ENCODE measurements around the gene MCEMP1.

Gene MCEMP1

GRCh38 chr19:7694499-7694898 is 17.6 kb downstream of the MCEMP1 start:
- no peak for TF ChIP-seq CTCF (IDR thresholded peaks at IDR 0.05; ENCODE audit: extremely low read depth, insufficient read depth, missing control alignments)
- in situ Hi-C loops (cut with MboI; ENCODE audit: low pct_unique_long_range_greater_than_20kb, low sequenced_read_pairs, unreplicated experiment): no loop called here
- no peak for DNase-seq (ENCODE audit: low spot score)

DNA sequence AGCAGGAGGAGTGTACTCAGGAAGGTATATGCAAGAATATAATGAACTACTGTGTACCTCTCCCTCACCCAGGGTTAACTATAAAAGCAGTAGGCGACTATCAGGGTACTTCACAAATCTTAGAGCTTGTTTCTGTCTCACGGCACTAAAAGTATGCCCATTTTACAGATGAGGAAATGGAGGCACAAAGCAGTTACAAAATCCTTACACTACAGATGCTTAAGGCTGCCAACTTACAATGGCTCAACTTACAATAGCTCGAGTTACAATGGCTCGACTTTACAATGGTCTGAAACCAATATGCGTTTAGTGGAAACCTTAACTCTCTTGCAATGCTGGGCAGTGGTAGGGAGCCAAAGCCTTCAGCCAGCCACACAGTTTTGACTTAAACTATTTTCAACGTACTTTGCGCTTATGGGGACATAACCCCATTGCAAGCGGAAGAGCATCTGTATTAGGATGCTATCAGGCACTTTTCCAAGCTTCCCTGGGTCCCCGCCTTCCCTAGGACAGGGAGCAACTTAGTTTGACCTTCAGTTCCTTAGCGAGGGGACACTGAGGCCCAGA is 20.9 kb downstream of the MCEMP1 start:
- DNase-seq (ENCODE audit: low spot score): no peak
- in situ Hi-C loops (cut with MboI; ENCODE audit: low pct_unique_long_range_greater_than_20kb, low sequenced_read_pairs, unreplicated experiment): no loop called here
- TF ChIP-seq CTCF (IDR thresholded peaks at IDR 0.05; ENCODE audit: extremely low read depth, insufficient read depth, missing control alignments): no peak

DNA sequence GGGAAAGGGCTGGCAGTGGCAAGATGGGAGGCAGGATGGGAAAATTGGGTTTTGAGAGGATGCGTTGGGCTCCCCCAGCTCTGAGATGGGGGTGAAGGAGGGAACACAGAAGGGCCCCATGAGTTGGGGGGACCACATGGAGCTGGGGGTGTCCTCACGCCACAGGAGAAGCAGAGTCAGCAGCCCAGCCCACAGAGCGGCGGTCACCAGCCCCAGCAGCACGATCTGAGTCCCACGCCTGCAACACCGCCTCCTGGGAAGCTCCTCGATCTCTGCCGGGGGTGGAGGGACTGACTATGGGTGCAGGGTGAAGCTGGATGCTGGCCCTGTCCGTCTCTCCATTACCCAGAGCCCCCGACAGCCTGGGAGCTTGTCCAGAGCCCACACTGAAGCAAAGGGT is 21.7 kb downstream of the MCEMP1 start:
- no peak for TF ChIP-seq CTCF (IDR thresholded peaks at IDR 0.05; ENCODE audit: extremely low read depth, insufficient read depth, missing control alignments)
- in situ Hi-C loops (cut with MboI; ENCODE audit: low pct_unique_long_range_greater_than_20kb, low sequenced_read_pairs, unreplicated experiment): no loop called here
- DNase-seq (ENCODE audit: low spot score): no peak

DNA sequence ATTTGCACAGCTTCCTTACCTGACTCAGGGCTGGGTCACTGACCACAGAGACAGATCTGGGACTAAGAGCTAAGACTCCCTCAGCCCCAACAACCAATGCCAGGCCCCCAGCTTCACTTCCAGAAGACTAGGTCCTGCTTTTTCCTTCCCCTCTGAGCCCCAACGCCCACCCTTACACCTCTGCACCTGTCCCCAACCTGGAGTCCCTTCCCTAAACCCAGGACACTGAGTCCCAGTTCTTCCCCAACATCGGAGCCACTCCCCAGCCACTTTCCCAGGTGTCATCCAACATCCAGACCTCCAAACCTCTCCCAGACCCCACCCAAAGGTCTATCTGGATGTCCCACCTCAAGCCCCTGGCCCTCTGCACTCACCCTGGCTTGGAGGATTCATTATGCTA is 22.1 kb downstream of the MCEMP1 start:
- in situ Hi-C loops (cut with MboI; ENCODE audit: low pct_unique_long_range_greater_than_20kb, low sequenced_read_pairs, unreplicated experiment): no loop called here
- TF ChIP-seq CTCF (IDR thresholded peaks at IDR 0.05; ENCODE audit: extremely low read depth, insufficient read depth, missing control alignments): no peak
- DNase-seq (ENCODE audit: low spot score): no peak

GRCh38 chr19:7699417-7700401 is 22.8 kb downstream of the MCEMP1 start:
- in situ Hi-C loops (cut with MboI; ENCODE audit: low pct_unique_long_range_greater_than_20kb, low sequenced_read_pairs, unreplicated experiment): loop anchor here (10.0 kb wide), 1 partner anchor 95 kb away; no protein-coding TSS in a partner anchor
- TF ChIP-seq CTCF (IDR thresholded peaks at IDR 0.05; ENCODE audit: extremely low read depth, insufficient read depth, missing control alignments): no peak
- no peak for DNase-seq (ENCODE audit: low spot score)

GRCh38 chr19:7701049-7701653 is 24.3 kb downstream of the MCEMP1 start:
- TF ChIP-seq CTCF (IDR thresholded peaks at IDR 0.05; ENCODE audit: extremely low read depth, insufficient read depth, missing control alignments): no peak
- in situ Hi-C loops (cut with MboI; ENCODE audit: low pct_unique_long_range_greater_than_20kb, low sequenced_read_pairs, unreplicated experiment): loop anchor here (10.0 kb wide), 1 partner anchor 94 kb away; no protein-coding TSS in a partner anchor
- DNase-seq (ENCODE audit: low spot score): no peak

All from GM13977 (cell line).